Activated B cell treated with CpG ODN at 0.5 μM for 24 hours (primary cell): ENCODE measurements around the gene ZNF33A. TPM values are rescaled to one million over a fixed set of nuclear protein-coding genes. Genes with fewer than 3 reads are reported as not detected.
"Not testable (repeated sequence)": the region's sequence is repeated elsewhere in the genome, so short reads cannot be mapped to it uniquely, and the experiment has no call there.

Experiments
- ATAC-seq: fragments of 200-7000 bp; cut with Tn5 transposase; one replicate; pipeline ENCODE4 v1.10.0; 2021; ENCODE audit warnings: low read depth, mild to moderate bottlenecking, moderate library complexity
- CTCF ChIA-PET: fragments of 350-600 bp; sonication (Branson Sonifier 250); formaldehyde crosslinking; loops from one replicate; lab custom pipeline; 2021; ENCODE audit warnings: antibody characterized with exemption; lab: Charles Lee
- POLR2A ChIA-PET: fragments of 350-600 bp; sonication (Branson Sonifier 250); formaldehyde crosslinking; loops from one replicate; lab custom pipeline; 2021; ENCODE audit warnings: antibody characterized with exemption; lab: Charles Lee
- DNase-seq: peaks from one replicate; pipeline ENCODE4 v3.0.0; 2022
- H3K27ac Mint-ChIP-seq: one replicate; pipeline ENCODE4 v1.8.0; 2020; ENCODE audit warnings: mixed read lengths
- H3K27me3 Mint-ChIP-seq: one replicate; pipeline ENCODE4 v1.8.0; 2021; ENCODE audit warnings: mixed read lengths
- H3K36me3 Mint-ChIP-seq: one replicate; pipeline ENCODE4 v1.8.0; 2021; ENCODE audit warnings: low read depth, mixed read lengths
- H3K4me1 Mint-ChIP-seq: one replicate; pipeline ENCODE4 v1.8.0; 2021; ENCODE audit warnings: mixed read lengths
- H3K4me3 Mint-ChIP-seq: one replicate; pipeline ENCODE4 v1.8.0; 2020; ENCODE audit warnings: mild to moderate bottlenecking, mixed read lengths
- H3K9me3 Mint-ChIP-seq: one replicate; pipeline ENCODE4 v1.8.0; 2020; ENCODE audit warnings: mixed read lengths
- intact Hi-C: fragments of 100-400 bp; cut with micrococcal nuclease; formaldehyde crosslinking; loops from one replicate; pipeline ENCODE4 v1.15.1; 2024
- total RNA-seq: library from RNA; stranded (reverse); gene quantifications from 2 replicates; pipeline ENCODE4 v1.2.3, GENCODE V29; 2022
- TF ChIP-seq, protein P1 (sequence below): fragments of 200-600 bp; IDR thresholded peaks from one replicate; pipeline ENCODE4 v1.8.0; 2022; ENCODE audit warnings: antibody characterized with exemption, mild to moderate bottlenecking

The ZNF33A gene
- total RNA-seq, 1 donor from 2014 or later: 58.6 TPM

DNA sequence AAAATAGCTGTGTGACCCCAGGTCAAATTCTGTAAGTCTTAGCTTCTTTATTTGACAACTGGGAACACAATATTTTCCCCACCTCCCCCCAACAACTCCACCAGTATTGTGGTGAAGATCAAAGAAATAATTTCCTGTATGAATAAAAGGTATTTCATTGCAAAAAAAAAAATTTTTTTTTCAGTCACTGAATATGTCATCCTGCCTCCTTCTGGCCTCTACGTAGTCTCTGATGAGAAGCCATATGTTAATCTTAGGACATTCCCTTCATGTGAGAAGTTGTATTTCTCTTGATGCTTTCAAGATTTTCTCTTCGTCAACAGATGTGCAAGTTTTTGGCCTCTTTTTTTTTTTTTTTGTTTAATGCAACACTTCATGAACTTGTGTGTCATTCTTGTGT, 33.0 kb downstream of the ZNF33A start:
- no peak overlapping the region for H3K27ac Mint-ChIP-seq
- peaks cover 36% of the 10 kb centered on the region for H3K4me1 Mint-ChIP-seq
- intact Hi-C loops: no loop called here
- DNase-seq (no peak), ATAC-seq (no peak)
- POLR2A ChIA-PET: no interaction called here
- H3K4me3 Mint-ChIP-seq: no peak overlapping the region
- TF ChIP-seq, protein P1, sequence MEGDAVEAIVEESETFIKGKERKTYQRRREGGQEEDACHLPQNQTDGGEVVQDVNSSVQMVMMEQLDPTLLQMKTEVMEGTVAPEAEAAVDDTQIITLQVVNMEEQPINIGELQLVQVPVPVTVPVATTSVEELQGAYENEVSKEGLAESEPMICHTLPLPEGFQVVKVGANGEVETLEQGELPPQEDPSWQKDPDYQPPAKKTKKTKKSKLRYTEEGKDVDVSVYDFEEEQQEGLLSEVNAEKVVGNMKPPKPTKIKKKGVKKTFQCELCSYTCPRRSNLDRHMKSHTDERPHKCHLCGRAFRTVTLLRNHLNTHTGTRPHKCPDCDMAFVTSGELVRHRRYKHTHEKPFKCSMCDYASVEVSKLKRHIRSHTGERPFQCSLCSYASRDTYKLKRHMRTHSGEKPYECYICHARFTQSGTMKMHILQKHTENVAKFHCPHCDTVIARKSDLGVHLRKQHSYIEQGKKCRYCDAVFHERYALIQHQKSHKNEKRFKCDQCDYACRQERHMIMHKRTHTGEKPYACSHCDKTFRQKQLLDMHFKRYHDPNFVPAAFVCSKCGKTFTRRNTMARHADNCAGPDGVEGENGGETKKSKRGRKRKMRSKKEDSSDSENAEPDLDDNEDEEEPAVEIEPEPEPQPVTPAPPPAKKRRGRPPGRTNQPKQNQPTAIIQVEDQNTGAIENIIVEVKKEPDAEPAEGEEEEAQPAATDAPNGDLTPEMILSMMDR: no peak
- H3K27me3 Mint-ChIP-seq: no peaks in the 10 kb centered on the region
- CTCF ChIA-PET: no interaction called here
- H3K9me3 Mint-ChIP-seq: peaks cover 10% of the 10 kb centered on the region
- H3K36me3 Mint-ChIP-seq: peaks cover 76% of the 10 kb centered on the region

GRCh38 chr10:38045129-38045528, 34.7 kb downstream of the ZNF33A start:
- Mint-ChIP-seq H3K9me3 (peaks cover 9% of the 10 kb centered on the region), H3K4me3 (no peak overlapping the region), H3K27me3 (no peaks in the 10 kb centered on the region), H3K27ac (no peak overlapping the region), H3K4me1 (peaks cover 20% of the 10 kb centered on the region), H3K36me3 (peaks cover 78% of the 10 kb centered on the region)
- ChIA-PET CTCF (no interaction called here), POLR2A (interaction anchor here (0.6 kb wide), 1 partner anchor 171 kb away, joined by 4 read pairs; no protein-coding TSS in a partner anchor)
- DNase-seq (no peak), ATAC-seq (no peak)
- intact Hi-C loops: no loop called here
- TF ChIP-seq, protein P1: no peak

GRCh38 chr10:38047666-38048065, 37.2 kb downstream of the ZNF33A start:
- CTCF ChIA-PET: interaction anchor here (0.9 kb wide), 1 partner anchor 71 kb away, joined by 3 read pairs; the partner anchor contains the start of gene ZNF25
- H3K36me3 Mint-ChIP-seq: peaks cover 81% of the 10 kb centered on the region
- DNase-seq (no peak), ATAC-seq (no peak)
- peaks cover 16% of the 10 kb centered on the region for H3K9me3 Mint-ChIP-seq
- H3K27ac Mint-ChIP-seq: no peak overlapping the region
- H3K4me3 Mint-ChIP-seq: no peak overlapping the region
- peaks cover 11% of the 10 kb centered on the region for H3K4me1 Mint-ChIP-seq
- H3K27me3 Mint-ChIP-seq: no peaks in the 10 kb centered on the region
- intact Hi-C loops: no loop called here
- POLR2A ChIA-PET: interaction anchor here (0.7 kb wide), 1 partner anchor 293 kb away, joined by 3 read pairs; no protein-coding TSS in a partner anchor
- TF ChIP-seq, protein P1: no peak

DNA sequence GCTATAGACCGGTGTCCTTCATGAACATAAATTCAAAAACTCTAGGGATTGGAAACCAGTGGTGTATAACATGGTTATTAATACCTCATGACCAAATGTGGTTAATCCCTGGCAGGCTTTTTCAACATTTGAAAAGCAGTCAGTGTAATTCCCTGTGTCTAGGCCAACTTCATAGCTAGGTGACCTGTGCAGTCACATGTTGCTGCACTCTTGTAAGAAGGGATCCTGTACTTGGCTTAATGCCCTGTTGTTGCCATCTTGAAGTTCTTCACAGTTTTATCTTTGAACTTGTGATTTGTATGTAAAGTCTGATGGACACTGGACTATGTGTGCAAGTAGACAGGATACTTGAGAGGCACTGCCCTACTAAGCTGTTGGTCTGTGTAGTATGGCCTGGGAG, 39.7 kb downstream of the ZNF33A start:
- Mint-ChIP-seq H3K4me1 (peaks cover under 1% of the 10 kb centered on the region), H3K27me3 (no peaks in the 10 kb centered on the region), H3K9me3 (peaks cover 32% of the 10 kb centered on the region), H3K4me3 (no peak overlapping the region), H3K36me3 (peaks cover 84% of the 10 kb centered on the region), H3K27ac (no peak overlapping the region)
- intact Hi-C loops: loop anchor here (5.0 kb wide), 1 partner anchor 38 kb away; the partner anchor contains the start of gene ZNF33A
- ChIA-PET POLR2A (no interaction called here), CTCF (no interaction called here)
- DNase-seq (no peak), ATAC-seq (no peak)
- TF ChIP-seq, protein P1: no peak

DNA sequence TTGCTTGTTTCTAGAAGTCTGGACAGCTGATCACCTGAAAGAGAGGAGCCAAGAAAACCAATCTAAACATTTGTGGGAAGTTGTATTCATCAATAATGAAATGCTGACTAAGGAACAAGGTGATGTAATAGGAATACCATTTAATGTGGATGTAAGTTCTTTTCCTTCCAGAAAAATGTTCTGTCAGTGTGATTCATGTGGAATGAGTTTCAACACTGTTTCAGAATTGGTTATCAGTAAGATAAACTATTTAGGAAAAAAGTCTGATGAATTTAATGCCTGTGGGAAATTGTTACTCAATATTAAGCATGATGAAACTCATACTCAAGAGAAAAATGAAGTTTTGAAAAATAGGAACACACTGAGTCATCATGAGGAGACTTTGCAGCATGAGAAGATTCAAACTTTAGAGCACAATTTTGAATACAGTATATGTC, 43.9 kb downstream of the ZNF33A start:
- H3K27ac Mint-ChIP-seq: no peak overlapping the region
- no peak for ATAC-seq
- H3K9me3 Mint-ChIP-seq: peaks cover 47% of the 10 kb centered on the region
- DNase-seq: no peak
- H3K27me3 Mint-ChIP-seq: no peaks in the 10 kb centered on the region
- H3K36me3 Mint-ChIP-seq: peaks cover 89% of the 10 kb centered on the region
- ChIA-PET POLR2A (no interaction called here), CTCF (no interaction called here)
- TF ChIP-seq, protein P1: no peak
- intact Hi-C loops: loop anchor here (5.0 kb wide), 1 partner anchor 42 kb away; the partner anchor contains the start of gene ZNF33A
- no peaks in the 10 kb centered on the region for H3K4me1 Mint-ChIP-seq
- no peak overlapping the region for H3K4me3 Mint-ChIP-seq

DNA sequence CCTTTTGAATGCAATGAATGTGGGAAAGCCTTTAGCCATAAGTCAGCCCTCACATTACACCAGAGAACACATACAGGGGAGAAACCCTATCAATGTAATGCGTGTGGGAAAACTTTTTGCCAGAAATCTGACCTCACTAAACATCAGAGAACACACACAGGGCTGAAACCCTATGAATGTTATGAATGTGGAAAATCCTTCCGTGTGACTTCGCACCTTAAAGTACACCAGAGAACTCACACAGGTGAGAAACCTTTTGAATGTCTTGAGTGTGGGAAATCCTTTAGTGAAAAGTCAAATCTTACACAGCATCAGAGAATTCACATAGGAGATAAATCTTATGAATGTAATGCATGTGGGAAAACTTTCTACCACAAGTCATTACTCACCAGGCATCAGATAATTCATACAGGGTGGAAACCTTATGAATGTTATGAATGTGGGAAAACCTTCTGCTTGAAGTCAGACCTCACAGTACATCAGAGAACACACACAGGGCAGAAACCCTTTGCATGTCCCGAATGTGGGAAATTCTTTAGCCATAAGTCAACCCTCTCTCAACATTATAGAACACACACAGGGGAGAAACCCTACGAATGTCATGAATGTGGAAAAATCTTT, 44.9 kb downstream of the ZNF33A start:
- H3K9me3 Mint-ChIP-seq: peaks cover 50% of the 10 kb centered on the region
- H3K4me3 Mint-ChIP-seq, DNase-seq, POLR2A ChIA-PET, H3K4me1 Mint-ChIP-seq, CTCF ChIA-PET, H3K27ac Mint-ChIP-seq, ATAC-seq, intact Hi-C loops, H3K27me3 Mint-ChIP-seq: not testable (repeated sequence)
- H3K36me3 Mint-ChIP-seq: peaks cover 87% of the 10 kb centered on the region

GRCh38 chr10:38069663-38070062, 59.2 kb downstream of the ZNF33A start:
- DNase-seq, intact Hi-C loops, CTCF ChIA-PET, H3K4me1 Mint-ChIP-seq, H3K4me3 Mint-ChIP-seq, H3K9me3 Mint-ChIP-seq, POLR2A ChIA-PET, H3K36me3 Mint-ChIP-seq, ATAC-seq, H3K27me3 Mint-ChIP-seq, H3K27ac Mint-ChIP-seq: not testable (repeated sequence)
